IPS DF 4.7 (cell line): ENCODE data around the gene LTK.

Source experiments
- DNase-seq: peaks from one replicate; pipeline ENCODE4 v3.0.0-alpha.2; 2013; ENCODE audit warnings: low spot score; ENCODE audit errors: extremely low read depth

Gene LTK

GRCh38 chr15:41513506-41514227 is at the start of gene LTK:
Gene LTK, minus strand, starts transcription at chr15:41513827. Its CDS starts 118 bp downstream, at chr15:41513709.
- no peak for DNase-seq

- DNase-seq, result no peak
Observed at GRCh38 chr15:41562784-41563198, 49.2 kb upstream of the LTK start.

GRCh38 chr15:41562244-41562643 is 48.6 kb upstream of the LTK start:
- no peak for DNase-seq

GRCh38 chr15:41561777-41562145 is 48.1 kb upstream of the LTK start:
- no peak for DNase-seq

GRCh38 chr15:41561104-41561776 is 47.6 kb upstream of the LTK start:
- DNase-seq, result no peak

GRCh38 chr15:41560572-41560874 is 46.9 kb upstream of the LTK start:
- DNase-seq, result no peak

- no peak for DNase-seq
Observed at GRCh38 chr15:41559239-41559782, 45.7 kb upstream of the LTK start.

GRCh38 chr15:41558400-41559238 is 45.0 kb upstream of the LTK start, which contains the start of gene TYRO3:
Gene TYRO3, plus strand, starts transcription at chr15:41559212. Its CDS starts 46 bp downstream, at chr15:41559258.
- no peak for DNase-seq

- DNase-seq, result no peak
Observed at GRCh38 chr15:41557673-41558399, 44.2 kb upstream of the LTK start.

GRCh38 chr15:41556677-41557076 is 43.0 kb upstream of the LTK start:
- DNase-seq, result no peak

- DNase-seq, result no peak
Observed at GRCh38 chr15:41554915-41555314, 41.3 kb upstream of the LTK start.

GRCh38 chr15:41554343-41554742 is 40.7 kb upstream of the LTK start:
- DNase-seq, result no peak

- no peak for DNase-seq
Observed at GRCh38 chr15:41553731-41554130, 40.1 kb upstream of the LTK start.

- no peak for DNase-seq
Observed at GRCh38 chr15:41550066-41550775, 36.6 kb upstream of the LTK start.

- no peak for DNase-seq
Observed at GRCh38 chr15:41546851-41547786, 33.5 kb upstream of the LTK start.

- no peak for DNase-seq
Observed at GRCh38 chr15:41545218-41545617, 31.6 kb upstream of the LTK start.

- no peak for DNase-seq
Observed at GRCh38 chr15:41544650-41545015, 31.0 kb upstream of the LTK start.

- no peak for DNase-seq
Observed at GRCh38 chr15:41543521-41543870, 29.9 kb upstream of the LTK start.

- no peak for DNase-seq
Observed at GRCh38 chr15:41536866-41537265, 23.2 kb upstream of the LTK start.

GRCh38 chr15:41535544-41535943 is 21.9 kb upstream of the LTK start:
- DNase-seq, result no peak
